NCI-H526 (cell line): Measurements from ENCODE around the gene CIAO2B.
"Not testable (repeated sequence)": the region's sequence is repeated elsewhere in the genome, so short reads cannot be mapped to it uniquely, and the experiment has no call there.

Source experiments
- DNase-seq, 2 experiments: peaks; one replicate each; lab custom pipeline; 2025; lab: John Stamatoyannopoulos, UW

CIAO2B gene

GRCh38 chr16:66903544-66904427 lies 30.4 kb downstream of the CIAO2B start:
- no peak for DNase-seq

GRCh38 chr16:66902648-66903543 lies 31.3 kb downstream of the CIAO2B start:
- no peak for DNase-seq

DNA sequence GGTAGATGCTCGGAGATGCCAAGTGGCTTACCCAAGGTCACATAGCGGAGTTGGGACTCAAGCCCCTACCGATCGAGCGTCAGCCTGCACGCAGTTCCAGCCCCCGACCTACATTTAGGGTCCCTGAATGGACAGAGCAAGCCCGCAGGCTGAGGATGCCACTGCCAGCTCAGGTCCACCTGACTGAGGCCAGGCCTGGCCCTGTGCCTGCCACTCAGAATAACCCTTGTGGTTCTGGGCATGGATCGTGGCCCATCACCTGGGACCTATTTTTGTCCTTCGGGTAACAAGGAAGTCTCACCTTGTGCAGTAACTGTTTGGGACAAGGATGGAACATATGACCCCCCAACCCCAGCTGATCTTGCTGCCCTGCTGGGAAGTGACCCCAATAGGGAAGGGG lies 32.6 kb downstream of the CIAO2B start:
- DNase-seq, result no peak

DNA sequence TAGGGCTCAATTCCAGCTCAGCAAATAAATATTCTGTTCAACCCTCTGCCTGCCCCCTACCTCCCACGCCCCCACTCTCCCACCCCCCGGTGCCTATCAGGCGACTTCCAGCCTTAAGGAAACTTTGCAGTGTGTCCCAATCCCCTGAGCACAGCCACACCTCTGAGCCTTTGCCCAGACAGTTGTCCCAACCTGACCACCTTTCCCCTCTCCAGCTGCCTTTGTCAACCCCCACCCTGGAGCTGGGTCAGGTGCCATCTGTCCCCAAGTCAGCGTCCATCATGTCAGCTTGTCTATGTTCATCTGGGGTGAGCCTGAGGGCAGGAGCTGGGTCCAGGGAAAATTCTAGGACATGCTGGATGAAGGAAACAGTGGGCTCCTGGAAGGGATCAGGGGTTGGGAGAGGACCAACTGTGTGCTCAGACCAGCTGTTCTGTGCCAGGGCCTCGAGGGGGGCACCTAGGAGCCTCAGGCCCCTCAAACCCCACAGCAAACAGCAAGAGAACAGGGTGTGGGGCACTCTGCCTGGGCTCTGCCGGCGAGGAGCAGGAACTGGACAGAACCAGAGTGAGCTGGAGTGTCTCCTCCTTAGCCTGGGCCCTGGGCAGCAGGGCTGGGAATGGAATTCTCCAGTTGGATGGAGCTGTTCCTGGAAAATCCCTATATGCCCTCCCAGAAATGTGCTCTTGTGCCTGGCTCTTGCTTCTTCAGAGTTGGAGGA lies 33.3 kb downstream of the CIAO2B start:
- DNase-seq, result no peak

DNA sequence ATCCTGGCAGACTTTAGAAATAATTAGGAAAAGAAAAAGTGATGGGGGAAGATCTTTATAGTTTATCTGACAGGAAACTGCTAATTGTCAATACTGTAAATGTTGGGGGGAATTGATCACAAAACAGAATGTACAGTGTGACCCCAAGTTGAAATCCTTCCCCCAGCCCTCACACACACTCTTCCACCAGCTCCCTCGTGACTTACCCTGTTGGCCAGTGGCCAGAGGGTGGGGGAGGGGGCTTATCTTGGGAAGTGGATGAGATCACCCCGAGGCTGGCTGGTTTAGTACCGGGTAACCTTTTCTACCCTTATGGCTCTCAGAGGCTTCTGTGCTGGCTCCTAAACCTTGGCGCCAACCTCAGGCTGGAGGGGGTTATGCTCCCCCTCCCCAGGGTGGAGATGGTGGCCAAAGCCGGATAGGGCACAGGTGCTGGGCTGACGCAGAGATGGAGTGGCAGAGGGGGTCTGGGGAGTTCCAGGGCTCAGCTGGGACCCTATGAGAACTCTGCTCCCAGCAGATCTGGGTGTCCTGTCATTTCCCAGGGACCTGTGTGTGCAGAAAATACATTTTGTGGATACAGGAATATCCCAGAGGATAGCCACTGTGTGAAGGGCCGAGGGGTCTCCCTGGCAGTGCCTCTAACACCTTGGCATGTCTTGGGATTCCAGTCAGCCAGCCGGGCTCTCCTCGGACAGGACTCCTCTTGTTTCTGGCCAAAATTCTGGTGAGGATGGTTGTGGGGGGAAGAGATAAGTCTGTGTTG lies 34.1 kb downstream of the CIAO2B start:
- no peak for DNase-seq

DNA sequence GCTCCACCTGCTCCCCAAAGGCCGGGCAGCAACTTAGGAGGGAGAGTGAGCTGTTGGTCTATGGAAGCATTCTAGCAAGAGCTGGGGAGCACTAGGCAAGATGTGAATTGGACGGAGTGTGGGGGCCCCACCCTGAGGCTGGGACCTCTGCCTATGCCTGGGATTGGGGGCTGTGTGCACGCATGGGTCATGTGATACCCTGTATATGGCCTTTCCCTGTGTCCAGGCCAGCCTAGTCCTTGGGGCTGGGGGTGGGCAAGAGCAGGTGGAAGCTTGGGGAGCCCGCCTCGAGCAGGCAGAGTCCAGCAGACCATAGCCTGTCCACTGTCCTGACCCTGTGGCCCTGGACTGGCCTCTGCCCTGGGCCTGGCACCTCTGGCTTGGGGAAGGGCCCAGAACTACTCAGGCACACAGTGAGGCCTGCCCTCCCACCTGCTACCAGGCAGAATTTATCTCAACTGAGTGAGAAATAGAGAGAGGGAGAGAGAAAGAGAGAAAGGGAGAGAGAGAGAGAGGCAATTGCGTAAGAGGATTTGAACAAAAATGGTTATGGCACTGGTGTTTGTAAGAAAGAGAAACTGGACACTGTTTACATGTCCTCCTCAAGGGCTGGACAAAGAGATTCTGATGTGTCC lies 34.8 kb downstream of the CIAO2B start:
- no peak for DNase-seq

DNA sequence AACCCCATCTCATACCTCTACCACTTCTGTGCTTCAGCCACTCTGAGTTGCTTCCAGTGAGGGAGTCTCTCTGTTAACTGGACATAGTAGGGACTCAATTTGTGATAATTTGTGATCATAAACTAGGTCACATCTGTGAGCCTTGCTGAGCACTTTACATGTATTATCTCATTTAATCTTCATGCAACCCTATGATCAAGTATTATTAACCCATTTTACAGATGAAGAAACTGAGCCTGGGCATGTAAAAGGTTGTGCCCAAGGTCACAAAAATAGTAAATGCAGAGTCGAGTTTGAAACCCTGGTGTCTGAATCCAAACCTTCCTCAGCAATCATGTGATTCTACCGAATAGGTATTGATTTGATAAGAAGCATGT lies 35.3 kb downstream of the CIAO2B start:
- no peak for DNase-seq

GRCh38 chr16:66898207-66898606 lies 36.0 kb downstream of the CIAO2B start:
- no peak for DNase-seq

DNA sequence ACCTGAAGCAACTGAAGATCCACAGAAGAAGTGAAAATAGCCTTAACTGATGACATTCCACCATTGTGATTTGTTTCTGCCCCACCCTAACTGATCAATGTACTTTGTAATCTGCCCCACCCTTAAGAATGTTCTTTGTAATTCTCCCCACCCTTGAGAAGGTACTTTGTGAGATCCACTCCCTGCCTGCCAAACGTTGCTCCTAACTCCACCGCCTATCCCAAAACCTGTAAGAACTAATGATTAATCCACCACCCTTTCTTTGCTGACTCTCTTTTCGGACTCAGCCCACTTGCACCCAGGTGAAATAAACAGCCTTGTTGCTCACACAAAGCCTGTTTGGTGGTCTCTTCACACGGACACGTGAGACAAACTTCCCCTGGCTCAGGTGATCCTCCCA lies 37.5 kb downstream of the CIAO2B start:
- DNase-seq, result not testable (repeated sequence)

GRCh38 chr16:66895999-66896398 lies 38.2 kb downstream of the CIAO2B start:
- DNase-seq, result no peak

DNA sequence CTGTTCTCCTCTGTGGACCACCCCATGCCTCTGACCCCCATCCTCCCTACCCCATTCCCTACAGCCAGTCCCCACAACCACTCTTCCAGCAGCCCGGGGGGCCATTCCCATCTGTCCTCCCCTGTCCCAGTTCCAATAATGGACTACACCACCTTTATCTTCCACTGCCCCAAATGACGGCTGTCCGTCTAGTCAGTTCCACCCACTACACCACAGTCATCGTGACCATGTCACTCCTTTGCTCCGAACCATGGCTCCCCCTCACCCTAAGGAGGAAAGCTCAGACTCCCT lies 38.6 kb downstream of the CIAO2B start:
- DNase-seq, result no peak

DNA sequence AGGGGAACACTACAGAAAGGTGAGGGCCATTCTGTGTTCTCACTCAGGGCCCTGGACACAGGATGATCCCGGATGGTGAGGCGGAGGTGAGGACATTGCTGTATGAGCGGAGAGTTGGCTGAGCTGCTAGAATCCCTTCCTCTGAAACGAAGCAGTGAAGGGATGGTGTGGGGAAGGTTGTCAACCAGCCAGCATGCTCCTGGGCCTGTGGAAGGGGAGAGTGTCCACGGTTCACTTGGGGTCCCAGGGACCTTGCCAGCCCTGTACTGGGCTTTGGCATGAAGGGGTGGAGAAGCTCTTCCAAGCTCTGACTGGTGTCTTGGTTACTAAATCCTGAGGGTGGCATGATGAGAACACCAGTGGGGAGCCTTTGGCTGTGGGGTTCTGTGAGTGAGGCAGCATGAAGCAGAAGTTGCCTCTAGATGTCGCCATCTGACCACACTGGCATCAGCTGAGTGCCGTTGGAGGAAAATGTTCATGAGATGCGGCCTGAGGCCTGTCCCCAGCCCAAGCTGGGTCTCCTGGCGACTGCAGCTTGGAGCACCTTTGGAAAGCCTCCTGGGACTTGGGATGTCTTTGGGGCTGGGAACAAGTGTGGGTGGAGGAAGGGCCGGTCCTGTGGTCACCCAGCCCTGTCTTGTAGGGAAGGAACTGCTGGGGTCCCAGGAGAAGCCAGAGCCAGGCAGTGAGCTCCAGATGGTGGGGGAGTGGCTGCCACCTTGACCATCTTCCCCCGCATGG lies 39.1 kb downstream of the CIAO2B start:
- peak; percentile 13 to 71 for DNase-seq

- no peak for DNase-seq
Observed at GRCh38 chr16:66894055-66894454, 40.1 kb downstream of the CIAO2B start.

DNA sequence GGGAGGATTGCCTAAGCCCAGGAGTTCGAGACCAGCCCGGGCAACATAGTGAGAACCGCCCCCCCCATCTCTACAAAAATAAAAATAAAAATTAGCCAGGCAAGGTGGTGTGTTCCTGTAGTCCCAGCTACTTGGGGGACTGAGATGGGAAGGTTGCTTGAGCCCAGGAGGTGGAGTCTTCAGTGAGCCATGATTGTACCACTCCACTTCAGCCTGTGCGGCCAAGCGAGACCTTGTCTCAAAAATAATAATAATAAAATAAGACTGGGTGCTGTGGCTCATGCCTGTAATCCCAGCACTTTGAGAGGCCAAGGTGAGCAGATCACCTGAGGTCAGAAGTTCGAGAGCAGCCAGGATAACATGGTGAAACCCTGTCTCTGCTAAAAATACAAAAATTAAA lies 42.4 kb downstream of the CIAO2B start:
- no peak for DNase-seq

DNA sequence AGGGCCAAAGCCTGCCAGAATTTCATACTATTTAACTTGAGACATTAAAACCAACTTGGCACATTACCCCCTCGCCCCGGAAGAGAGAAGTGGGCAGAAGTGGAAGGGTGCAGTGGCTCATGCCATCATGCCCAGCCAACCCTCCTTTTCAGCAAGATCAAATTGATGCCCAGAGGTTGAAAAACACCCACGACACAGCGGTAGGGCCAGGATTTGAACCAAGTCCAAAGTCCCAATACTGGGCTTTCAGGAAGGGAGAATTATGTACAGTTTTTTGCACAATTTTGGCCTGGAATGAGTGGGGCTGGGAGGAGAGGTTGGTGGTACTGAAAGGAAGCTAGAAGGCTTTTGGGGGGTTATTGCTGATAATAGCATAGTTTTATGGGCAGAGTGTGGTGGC lies 42.8 kb downstream of the CIAO2B start:
- no peak for DNase-seq

GRCh38 chr16:66890799-66891198 lies 43.4 kb downstream of the CIAO2B start:
- DNase-seq, result no peak

DNA sequence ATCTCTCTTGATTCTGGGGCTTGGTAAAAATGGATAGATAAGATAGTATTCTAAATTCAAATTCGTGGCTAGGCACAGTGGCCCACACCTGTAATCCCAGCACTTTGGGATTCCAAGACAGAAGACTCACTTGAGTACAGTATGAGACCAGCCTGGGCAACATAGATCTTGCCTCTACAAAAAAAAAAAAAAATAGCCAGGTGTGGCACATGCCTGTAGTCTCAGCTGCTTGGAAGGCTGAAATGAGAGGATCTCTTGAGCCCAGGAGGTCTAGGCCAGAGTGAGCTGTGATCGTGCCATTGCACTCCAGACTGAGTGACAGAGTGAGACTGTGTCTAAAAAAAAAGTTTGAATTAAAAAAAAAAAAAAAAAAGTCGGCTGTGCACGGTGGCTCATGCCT lies 44.6 kb downstream of the CIAO2B start:
- no peak for DNase-seq

- DNase-seq, result no peak
Observed at GRCh38 chr16:66888647-66889615, 45.3 kb downstream of the CIAO2B start.

DNA sequence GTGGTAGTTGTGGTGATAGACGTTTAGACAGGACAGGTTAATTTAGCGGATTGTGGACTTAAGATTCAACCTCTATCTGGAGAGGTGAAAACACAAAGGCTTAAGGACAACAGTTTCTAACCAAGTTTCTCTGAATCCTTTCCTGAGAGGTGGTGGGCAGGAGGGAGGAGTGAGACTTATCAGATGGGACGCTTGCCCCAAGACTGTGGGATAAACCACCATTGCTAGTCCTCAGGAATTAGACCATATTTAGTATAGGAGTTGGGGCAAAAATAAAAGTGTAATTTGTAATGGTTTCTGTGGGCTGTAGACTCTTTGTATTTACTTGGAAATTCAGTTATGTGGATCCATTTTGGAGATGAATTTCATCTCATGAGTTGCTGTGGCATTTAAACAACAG lies 47.3 kb downstream of the CIAO2B start:
- DNase-seq, result no peak
